HG03442 (cell line): Measurements from ENCODE around the gene DEFB123.
"Not testable (repeated sequence)": the region's sequence is repeated elsewhere in the genome, so short reads cannot be mapped to it uniquely, and the experiment has no call there.

ENCODE experiments used
- ATAC-seq: cut with Tn5 transposase; IDR thresholded peaks from one replicate; pipeline ENCODE4 v1.9.1; 2021; ENCODE audit warnings: mild to moderate bottlenecking, moderate library complexity; ENCODE audit not compliant: unreplicated experiment

Gene DEFB123, protein sequence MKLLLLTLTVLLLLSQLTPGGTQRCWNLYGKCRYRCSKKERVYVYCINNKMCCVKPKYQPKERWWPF

DNA sequence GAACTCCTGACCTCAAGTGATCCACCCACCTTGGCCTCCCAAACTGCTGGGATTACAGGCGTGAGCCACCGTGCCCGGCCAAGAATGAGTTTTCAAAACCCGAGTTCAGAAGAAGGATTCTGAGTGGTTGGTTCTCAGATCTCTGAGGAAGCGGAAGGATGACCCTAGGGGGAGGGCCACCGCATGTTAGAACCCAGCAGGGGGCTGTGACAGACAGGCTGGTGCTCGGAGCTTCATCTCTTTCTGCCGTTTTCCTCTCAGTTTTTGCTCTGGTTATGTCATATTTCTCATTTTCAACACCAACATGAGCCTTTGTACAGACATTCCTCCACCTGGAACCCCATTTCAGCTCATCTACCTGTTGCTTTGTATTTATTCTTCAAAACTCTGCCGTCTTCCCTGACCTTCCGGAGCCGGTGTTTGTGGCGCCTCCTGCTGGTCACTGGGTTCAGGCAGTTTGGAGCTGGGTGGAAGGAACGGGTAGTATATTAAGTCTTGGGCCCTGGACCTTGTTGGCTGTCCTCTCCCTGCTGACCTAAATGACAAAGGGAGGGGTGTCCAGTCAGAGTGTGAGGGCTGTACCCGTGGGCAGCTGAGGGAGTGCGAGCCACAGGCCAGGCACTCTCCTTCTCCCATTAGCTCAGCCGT is at the start of gene DEFB123:
Gene DEFB123 (plus strand): TSS at position 621 of the 648 bp plus-strand sequence. CDS start 67 bp downstream, outside the sequence.
- no peak for ATAC-seq

DNA sequence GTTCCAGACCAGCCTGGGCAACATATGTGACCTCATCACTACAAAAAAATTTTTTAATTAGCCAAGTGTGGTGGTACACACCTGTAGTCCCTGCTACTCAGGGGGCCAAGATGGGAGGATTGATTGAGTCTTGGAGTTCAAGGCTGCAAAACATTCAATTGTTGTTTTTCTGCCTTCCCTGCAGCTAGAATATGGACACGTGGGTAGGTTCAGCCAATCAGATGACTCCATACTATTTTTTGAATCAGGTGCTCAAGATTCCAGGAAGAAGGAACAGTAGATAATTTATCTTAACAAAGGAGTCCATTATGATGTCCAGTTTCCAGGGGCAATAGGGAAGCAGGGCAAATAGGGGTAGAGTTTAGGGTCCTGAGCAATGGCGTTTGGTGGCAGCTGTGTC is 47.6 kb upstream of the DEFB123 start:
- ATAC-seq = no peak

DNA sequence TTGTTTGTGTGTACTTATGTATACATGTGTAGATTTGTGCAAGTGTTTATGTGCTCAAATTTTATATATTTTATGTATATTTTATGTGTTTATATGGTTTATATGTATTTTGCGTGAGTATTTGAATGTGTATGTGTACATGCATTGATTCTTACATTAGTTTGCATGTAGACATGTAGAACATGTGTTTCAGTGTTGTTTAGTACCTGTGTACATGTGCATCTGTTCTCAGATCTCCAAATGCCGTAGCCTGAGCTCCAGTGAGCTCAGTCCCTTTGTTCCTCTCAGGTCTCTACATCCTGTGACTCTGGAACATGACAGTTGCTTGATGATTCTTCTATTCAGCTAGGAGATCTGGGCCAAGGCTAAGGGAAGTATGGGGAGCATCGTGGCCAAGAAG is 45.5 kb upstream of the DEFB123 start:
- no peak for ATAC-seq

DNA sequence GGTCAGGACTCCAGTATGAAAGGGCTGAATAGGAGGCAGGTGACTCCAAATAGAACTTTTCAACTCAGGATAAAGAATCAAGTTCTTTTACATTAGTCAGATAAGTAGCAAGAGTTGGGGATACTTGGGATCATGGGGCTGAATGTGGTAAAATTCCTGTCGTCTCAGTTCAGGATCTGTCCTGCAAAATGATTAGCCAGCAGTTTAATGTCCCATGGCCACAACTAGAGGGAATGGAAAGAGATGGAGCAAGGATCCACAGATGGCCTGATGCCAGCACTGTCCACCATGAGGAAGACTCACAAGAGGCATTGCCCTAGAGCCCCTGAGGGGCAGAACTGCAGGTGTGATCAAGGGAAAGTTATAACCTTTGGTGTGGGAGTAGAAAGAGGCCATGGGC is 36.5 kb upstream of the DEFB123 start:
- no peak for ATAC-seq

DNA sequence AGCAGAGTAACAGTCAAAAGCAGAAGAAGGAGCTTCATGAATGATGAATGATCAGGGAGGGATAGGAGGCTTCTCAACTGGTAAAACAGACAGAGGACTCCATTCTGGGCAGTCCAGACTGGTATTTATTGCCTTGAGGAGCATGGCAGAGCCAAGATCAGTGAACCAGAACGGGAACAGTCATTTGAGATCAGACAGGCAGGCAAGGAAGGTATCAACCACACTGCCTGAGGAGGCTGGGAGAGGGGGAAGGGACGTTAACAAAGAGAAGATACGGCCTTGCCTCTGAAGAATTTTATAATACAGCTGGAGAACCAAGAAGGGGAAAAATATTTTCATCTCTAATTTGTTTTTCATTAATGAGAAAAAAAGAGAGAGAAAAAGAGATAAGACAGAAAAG is 34.3 kb upstream of the DEFB123 start, which contains the start of gene DEFB121:
Gene DEFB121 (minus strand): TSS at position 101 of the 400 bp plus-strand sequence. CDS start 63 bp downstream, at position 38.
- ATAC-seq = no peak

DNA sequence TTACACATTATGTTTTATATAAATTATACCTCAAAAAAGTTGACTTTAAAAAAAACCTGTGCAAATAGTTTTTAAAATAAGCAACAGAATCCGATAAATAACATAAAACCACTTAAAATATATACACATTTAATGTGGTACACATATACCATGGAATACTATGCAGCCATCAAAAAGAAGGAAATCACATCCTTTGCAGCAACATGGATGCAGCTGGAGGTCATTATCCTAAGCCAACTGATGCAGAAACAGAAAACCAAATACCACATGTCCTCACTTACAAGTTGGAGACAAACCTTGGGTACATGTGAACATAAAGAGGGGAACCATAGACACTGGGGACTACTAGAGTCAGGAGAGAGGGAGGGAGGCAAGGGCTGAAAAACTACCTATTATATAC is 30.4 kb upstream of the DEFB123 start:
- no peak for ATAC-seq

DNA sequence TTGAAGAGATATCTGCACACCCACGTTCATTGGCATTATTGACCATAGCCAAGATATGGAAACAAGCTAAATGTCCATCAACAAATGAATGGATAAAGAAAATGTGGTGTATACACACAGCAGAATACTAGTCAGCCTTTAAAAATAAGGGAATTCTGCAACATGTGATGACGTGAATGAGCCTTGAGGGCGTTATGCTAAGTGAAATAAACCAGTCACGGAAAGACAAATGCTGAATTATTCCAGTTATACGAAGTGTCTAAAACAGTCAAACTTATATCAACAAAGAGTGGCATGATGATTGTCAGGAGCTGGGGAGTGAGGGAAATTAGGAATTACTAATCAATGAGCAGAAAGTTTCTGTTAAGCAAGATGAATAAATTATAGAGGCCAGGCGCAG is 26.1 kb upstream of the DEFB123 start:
- ATAC-seq = no peak

DNA sequence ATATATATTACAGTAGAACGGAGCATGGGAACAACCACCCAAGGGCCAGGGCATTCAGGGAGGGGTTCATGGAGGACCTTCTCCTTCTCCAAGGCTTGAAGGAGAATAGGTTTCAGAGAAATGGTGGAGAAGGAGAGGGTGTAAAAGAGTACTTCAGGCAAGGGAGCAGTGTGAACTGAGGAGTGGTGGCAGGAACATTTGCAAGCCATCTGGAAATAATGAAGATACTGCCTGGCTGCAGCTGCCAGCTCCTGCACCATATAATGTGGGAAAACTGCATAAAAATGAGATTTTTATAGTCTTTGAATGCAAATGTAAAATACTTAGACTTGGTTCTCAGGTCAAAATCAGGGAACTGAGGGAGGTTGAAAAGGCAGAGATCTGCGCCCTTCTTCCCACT is 24.8 kb upstream of the DEFB123 start:
- ATAC-seq = no peak

DNA sequence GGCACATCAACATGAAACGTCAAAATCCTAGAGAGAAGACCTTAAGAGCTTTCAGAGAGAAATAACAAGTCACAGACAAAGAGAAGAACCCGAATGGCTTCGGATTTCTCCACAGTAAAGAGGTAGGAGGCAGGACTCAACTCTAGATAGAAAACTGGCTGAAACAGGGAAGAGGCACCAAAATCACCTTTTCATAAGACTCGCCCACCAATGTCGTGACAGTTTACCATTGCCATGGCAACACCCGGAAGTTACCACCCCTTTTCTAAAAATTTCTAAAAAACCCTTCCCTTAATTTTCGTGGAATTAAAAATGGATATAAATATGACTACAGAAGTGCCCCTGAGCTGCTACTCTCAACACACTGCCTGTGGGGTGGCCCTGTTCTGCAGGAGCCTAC is 22.1 kb upstream of the DEFB123 start:
- ATAC-seq = no peak

DNA sequence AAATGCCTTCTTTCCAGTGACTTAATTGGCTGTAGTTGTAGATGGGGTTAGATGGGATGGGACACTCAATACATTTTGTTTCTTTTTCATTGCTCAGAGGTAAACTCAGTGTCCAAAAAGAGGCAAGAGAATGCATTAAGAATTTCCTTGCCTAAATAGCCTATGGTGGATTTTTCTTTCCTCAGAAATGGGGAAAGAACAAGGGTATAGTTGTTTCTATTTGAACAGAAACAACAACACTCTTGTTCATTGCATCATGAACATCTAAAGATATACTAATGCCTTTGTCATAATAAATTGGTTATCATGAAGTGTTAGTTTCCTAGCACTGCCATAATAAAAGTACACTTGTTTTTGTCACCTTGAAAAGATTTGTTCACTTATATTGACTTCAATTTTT is 14.6 kb upstream of the DEFB123 start:
- ATAC-seq = no peak

DNA sequence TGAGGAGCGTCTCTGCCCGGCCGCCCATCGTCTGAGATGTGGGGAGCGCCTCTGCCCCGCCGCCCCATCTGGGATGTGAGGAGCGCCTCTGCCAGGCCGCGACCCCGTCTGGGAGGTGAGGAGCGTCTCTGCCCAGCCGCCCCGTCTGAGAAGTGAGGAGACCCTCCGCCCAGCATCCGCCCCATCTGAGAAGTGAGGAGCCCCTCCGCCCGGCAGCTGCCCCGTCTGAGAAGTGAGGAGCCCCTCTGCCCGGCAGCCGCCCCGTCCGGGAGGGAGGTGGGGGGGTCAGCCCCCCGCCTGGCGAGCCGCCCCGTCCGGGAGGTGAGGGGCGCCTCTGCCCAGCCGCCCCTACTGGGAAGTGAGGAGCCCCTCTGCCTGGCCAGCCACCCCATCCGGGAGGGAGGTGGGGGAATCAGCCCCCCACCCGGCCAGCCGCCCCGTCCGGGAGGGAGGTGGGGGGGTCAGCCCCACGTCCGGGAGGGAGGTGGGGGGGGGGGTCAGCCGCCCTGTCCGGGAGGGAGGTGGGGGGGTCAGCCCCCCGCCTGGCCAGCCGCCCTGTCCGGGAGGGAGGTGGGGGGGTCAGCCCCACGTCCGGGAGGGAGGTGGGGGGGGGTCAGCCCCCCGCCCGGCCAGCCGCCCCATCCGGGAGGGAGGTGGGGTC is 13.4 kb upstream of the DEFB123 start:
- ATAC-seq = not testable (repeated sequence)

DNA sequence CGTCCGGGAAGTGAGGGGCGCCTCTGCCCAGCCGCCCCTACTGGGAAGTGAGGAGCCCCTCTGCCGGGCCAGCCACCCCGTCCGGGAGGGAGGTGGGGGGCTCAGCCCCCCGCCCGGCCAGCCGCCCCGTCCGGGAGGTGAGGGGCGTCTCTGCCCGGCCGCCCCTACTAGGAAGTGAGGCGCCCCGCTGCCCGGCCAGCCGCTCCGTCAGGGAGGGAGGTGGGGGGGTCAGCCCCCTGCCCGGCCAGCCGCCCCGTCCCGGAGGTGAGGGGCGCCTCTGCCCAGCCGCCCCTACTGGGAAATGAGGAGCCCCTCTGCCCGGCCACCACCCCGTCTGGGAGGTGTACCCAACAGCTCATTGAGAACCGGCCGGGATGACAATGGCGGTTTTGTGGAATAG is 12.9 kb upstream of the DEFB123 start:
- ATAC-seq = not testable (repeated sequence)

DNA sequence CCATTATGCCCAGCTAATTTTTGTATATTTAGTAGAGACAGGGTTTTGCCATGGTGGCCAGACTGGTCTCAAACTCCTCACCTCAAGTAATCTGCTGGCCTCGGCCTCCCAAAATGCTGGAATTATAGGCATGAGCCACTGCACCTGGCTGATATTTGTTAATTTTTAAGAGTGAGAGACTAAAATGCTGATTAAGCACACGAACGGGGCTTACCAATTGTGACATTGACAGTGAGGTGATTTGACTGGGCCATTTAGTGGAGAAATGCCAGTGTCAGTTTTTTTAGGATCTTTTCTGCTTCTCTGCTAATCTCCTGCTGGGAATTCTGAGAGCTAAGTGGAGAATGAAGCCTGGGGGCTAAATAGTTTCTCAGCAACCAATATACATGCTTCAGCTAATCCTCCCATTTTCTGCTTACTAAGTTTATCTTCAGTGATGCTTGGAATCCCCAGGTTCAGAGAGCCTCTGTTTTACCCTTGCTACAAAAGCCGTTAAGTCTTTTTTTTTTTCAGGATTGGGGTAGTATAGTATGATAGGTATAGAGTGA is 9.8 kb upstream of the DEFB123 start:
- no peak for ATAC-seq

DNA sequence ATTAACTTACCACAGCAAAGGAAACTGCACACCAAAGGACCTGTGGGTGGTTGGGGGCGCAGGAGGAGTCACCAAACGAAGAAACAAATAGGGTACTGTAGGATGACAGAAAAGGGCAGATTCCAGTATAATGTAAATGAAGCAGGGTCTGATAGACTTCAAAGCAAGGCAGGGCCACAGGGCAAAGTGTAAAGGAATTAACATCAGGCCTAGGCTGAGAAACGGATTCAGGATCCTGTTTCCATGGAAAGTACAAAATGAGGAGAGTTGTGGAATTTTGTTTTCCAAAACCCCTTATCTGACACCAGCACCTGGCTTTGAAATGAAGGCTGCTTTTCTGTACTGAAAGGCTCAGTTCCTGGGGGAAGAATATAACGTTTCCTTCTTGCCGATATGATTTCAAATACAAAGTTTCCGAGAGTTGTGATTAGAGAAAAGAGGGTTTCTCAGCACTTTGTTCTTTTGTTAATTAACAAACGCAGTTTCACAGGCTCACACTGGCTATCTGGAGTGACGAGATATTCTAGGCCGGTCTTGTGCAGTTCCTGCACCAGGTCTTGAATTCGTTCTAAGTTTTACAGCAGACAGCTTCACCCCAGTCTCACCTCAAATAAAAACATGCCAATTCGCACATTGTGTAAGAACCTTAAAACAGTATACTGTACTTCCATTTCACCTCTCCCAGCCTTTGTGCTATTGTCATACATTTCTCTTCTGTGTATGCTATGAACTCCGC is 5.8 kb downstream of the DEFB123 start:
- no peak for ATAC-seq

DNA sequence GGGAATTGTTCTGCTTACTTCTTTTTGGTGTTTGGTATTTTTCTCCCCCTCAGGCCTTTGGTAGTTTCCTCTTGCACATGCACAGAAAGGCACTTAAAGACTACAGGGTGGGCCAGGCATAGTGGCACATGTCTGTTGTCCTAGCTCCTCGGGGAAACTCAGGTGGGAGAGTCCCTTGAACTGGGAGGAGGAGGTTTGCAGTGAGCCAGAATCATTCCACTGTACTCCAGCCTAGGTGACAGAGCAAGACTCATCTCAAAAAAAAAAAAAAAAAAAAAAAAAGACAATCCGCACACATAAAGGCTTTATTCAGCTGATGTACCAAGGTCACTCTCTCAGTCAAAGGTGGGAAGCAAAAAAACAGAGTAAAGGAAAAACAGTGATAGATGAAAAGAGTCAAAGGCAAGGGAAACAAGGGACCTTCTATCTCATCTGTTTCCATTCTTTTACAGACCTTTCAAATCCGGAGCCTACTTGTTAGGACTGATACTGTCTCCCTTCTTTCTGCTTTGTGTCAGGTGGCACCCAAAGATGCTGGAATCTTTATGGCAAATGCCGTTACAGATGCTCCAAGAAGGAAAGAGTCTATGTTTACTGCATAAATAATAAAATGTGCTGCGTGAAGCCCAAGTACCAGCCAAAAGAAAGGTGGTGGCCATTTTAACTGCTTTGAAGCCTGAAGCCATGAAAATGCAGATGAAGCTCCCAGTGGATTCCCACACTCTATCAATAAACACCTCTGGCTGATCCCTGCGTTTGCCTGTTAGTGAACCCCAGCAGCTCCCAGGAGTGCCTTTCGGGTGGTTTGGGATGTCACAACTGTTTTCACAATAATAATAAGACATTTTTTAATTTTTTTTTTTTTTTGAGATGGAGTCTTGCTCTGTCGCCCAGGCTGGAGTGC is 9.3 kb downstream of the DEFB123 start:
- no peak for ATAC-seq

DNA sequence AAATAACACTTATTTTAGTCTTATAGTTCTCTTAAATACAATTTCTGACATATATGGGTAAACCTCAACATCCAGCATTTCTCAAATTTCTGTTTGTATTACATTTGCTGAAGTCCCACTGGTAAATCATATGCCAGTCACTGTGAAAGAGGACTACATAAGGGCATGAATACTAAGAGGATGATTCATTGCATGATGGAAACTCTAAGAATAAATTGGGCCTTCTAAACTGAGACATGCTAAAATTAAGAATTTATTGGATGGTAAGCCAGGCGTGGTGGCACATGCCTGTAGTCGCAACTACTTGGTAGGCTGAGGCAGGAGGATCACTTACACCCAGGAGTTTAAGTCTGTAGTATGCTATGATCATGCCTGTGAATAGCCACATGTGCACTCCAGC is 12.1 kb downstream of the DEFB123 start:
- ATAC-seq = no peak

DNA sequence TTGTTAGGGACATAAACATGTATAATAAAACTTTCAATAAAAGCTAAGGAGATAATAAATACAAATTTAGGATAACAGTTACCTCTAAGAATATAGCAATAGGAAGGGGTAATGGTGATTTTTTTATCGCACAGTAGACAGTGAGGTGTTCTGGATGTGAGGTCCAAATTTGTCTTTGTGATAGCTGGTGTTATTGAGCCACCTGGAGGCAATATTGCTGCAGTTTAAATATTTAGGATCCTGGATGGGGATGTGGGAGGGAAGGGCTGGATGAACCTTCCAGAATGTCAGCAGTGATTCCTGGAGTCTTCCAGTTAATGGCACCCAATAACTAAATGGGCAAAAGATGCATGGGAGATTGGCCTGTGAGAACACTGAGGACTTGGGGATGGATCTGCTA is 13.9 kb downstream of the DEFB123 start:
- no peak for ATAC-seq

DNA sequence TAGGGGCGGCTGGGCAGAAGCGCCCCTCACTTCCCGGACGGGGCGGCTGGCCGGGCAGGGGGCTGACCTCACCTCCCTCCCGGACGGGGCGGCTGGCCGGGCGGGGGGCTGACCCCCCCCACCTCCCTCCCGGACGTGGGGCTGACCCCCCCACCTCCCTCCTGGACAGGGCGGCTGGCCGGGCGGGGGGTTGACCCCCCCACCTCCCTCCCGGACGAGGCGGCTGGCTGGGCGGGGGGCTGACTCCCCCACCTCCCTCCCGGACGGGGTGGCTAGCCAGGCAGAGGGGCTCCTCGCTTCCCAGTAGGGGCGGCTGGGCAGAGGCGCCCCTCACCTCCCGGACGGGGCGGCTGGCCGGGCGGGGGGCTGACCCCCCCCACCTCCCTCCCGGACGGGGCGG is 30.5 kb downstream of the DEFB123 start:
- ATAC-seq = not testable (repeated sequence)

DNA sequence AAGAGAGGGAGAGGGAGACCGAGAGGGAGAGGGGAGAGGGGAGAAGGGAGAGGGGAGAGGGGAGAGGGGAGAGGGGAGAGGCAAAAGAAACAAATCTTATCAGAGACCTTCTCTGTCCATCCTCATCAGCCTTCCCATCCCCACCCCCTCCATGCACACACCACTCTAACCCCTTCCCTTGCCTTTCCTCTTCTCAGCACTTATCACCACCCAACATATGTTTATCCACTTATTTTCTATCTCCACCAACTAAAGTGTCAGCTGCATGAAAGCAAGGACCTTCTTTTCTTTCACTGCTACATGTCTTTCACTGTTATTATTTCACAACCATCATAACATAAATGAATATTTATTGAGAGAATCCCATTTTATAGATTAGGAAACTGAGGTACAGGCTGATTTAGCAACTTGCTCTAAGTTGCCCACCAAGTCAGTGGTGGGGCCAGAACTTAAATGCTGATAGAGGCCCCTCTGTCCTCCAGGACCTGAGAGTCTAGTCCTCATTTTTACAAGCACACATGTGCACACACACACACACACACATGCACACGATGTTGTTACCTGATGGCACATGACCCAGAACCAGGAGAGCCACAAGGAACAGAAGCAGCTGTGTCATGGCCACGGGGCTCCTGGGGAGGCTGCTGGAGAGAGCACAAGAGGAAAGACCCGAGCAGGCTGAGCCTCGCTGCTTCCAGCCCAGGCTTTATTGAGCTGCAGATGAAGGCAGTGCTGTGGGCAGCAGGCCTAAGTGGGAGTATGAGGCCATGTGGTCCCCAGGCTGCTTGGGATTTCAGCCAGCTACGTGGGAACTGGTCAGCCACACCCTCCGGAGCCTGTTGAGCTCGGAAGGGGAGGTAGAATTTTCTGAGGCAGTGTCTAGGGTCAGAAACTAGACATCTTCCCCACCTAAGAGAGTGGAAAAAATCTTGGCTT is 32.2 kb downstream of the DEFB123 start:
- ATAC-seq = no peak
